Brain microvascular endothelial cell (primary cell): Measurements from ENCODE around the gene RPL26.
"Not testable (repeated sequence)": the region's sequence is repeated elsewhere in the genome, so short reads cannot be mapped to it uniquely, and the experiment has no call there.

Experiments used
- DNase-seq: peaks from one replicate; pipeline ENCODE4 v3.0.0-alpha.2; 2020
- H3K27ac ChIP-seq: fragments of 250-450 bp; sonication (Bioruptor Pico); 2 replicates; pipeline ENCODE4 v1.5.1; 2020; ENCODE audit warnings: mild to moderate bottlenecking, moderate library complexity
- H3K27me3 ChIP-seq: fragments of 250-450 bp; sonication (Bioruptor Pico); replicated peaks from 2 replicates; pipeline ENCODE4 v1.5.1; 2020; ENCODE audit warnings: mild to moderate bottlenecking
- H3K36me3 ChIP-seq: fragments of 250-450 bp; sonication (Bioruptor Pico); replicated peaks from 2 replicates; pipeline ENCODE4 v1.5.1; 2020; ENCODE audit warnings: mild to moderate bottlenecking
- H3K4me3 ChIP-seq: 2 replicates; pipeline ENCODE4 v1.5.1; 2011; ENCODE audit warnings: low read depth, mild to moderate bottlenecking, control low read depth, low read length, moderate library complexity
- in situ Hi-C: cut with HindIII; loops from 2 replicates; pipeline ENCODE4 v1.10.0; 2017; ENCODE audit warnings: low sequenced_read_pairs, low pct_ligation_motif_present
- TF ChIP-seq, protein P1 (sequence below): IDR thresholded peaks from 2 replicates; pipeline ENCODE4 v1.5.1; 2011; ENCODE audit warnings: low read depth, mild to moderate bottlenecking, moderate library complexity, low read length, control low read depth, inconsistent platforms; ENCODE audit errors: missing control alignments

The RPL26 gene

DNA sequence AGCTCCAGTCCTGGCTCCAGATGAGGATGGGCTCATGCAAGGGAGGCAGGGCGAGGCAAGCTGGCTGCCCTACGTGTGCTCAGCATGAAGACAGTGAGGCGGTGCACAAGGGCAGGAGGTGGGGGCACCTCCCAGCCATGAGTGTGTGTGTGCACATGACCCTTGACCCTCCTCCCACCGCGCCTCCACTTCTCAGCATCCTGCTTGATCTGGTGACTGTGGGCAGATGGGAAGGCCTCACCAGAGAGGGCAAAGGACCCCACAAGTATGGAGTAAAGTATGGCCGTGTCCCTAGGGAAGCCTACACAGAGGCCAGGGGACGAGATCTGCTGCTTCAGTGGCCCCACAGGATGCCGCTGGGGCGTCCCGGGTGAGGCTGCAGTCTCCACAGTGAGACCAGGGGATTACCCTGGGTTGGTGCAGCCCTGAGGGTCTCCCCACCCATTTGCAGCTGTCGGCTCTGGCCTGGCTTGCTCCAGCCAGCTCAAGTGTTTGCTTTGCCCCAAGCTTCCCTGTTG is 22.6 kb upstream of the RPL26 start:
- in situ Hi-C loops = no loop called here
- no peak overlapping the region for H3K27ac ChIP-seq
- H3K27me3 ChIP-seq = no peaks in the 10 kb centered on the region
- H3K36me3 ChIP-seq = no peaks in the 10 kb centered on the region
- no peak for DNase-seq
- TF ChIP-seq, protein P1, sequence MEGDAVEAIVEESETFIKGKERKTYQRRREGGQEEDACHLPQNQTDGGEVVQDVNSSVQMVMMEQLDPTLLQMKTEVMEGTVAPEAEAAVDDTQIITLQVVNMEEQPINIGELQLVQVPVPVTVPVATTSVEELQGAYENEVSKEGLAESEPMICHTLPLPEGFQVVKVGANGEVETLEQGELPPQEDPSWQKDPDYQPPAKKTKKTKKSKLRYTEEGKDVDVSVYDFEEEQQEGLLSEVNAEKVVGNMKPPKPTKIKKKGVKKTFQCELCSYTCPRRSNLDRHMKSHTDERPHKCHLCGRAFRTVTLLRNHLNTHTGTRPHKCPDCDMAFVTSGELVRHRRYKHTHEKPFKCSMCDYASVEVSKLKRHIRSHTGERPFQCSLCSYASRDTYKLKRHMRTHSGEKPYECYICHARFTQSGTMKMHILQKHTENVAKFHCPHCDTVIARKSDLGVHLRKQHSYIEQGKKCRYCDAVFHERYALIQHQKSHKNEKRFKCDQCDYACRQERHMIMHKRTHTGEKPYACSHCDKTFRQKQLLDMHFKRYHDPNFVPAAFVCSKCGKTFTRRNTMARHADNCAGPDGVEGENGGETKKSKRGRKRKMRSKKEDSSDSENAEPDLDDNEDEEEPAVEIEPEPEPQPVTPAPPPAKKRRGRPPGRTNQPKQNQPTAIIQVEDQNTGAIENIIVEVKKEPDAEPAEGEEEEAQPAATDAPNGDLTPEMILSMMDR = no peak
- no peak overlapping the region for H3K4me3 ChIP-seq

DNA sequence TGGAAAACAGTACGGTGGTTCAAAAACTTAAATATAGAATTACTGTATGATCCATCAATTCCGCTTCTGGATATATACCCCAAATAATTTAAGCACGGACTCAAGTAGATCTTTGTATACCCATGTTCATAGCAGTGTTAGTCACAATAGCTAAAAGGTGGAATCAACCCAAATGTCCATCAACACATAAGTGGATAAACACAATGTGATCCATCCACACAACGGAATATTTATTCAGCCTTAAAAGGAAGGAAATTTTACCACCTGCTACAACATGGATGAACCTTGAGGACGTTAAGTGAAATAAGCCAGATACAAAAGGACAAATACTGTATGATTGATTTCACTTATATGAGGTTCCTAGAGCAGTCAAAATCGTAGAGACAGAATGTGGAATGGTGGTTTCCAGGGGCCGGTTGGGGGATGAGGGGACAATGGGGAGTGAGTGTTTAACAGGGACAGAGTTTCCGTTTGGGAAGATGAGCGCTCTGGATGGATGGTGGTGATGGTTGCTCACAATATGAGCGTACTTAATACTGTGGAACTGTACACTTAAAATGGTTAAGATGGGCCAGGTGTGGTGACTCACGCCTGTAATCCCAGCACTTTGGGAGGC is 20.0 kb upstream of the RPL26 start:
- H3K36me3 ChIP-seq = no peaks in the 10 kb centered on the region
- in situ Hi-C loops = no loop called here
- TF ChIP-seq, protein P1 = no peak
- H3K27ac ChIP-seq = no peak overlapping the region
- DNase-seq = no peak
- H3K27me3 ChIP-seq = no peaks in the 10 kb centered on the region
- no peak overlapping the region for H3K4me3 ChIP-seq

DNA sequence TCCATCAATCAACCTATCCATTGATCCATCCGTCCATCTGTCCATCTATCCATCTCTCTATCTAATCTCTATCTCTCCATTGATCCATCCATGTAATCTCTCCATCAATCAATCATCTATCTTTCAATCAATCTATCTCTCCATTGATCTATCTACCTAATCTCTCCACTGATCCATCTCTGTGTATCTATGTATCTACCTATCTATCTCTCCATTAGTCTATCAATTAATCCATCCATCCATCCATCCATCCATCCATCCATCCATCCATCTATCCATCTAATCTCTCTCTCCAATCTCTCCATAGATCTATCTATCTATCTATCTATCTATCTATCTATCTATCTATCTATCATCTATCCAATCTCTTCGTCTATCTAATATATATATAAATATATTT is 18.1 kb upstream of the RPL26 start:
- no peaks in the 10 kb centered on the region for H3K27me3 ChIP-seq
- in situ Hi-C loops = no loop called here
- DNase-seq = no peak

DNA sequence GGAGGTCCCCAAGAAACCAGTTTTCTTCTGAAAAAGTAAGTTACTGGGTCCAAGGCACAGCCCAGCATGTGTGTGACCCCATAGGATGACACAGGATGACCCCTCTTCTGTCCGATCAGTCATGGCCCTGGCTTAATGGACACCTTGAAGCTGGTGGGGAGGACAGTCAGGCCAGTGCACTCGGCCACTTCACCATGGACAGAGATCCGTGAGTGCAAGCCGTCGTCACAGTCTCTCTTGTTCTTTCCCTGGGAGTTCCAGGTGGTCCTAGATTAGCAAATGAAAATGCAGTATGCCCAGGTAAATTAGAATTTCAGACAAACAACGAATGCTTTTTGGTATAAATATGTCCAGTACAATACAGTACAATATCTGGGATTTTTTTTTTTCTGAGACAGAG is 16.0 kb upstream of the RPL26 start:
- Histone ChIP-seq H3K27ac (no peak overlapping the region), H3K27me3 (no peaks in the 10 kb centered on the region), H3K36me3 (no peaks in the 10 kb centered on the region), H3K4me3 (no peak overlapping the region)
- TF ChIP-seq, protein P1 = no peak
- DNase-seq = no peak
- in situ Hi-C loops = no loop called here

More for the DNA sequence above, 18.1 kb upstream of the RPL26 start:
- Histone ChIP-seq H3K4me3 (no peak overlapping the region), H3K27ac (no peak overlapping the region), H3K36me3 (no peaks in the 10 kb centered on the region)
- TF ChIP-seq, protein P1 = no peak

DNA sequence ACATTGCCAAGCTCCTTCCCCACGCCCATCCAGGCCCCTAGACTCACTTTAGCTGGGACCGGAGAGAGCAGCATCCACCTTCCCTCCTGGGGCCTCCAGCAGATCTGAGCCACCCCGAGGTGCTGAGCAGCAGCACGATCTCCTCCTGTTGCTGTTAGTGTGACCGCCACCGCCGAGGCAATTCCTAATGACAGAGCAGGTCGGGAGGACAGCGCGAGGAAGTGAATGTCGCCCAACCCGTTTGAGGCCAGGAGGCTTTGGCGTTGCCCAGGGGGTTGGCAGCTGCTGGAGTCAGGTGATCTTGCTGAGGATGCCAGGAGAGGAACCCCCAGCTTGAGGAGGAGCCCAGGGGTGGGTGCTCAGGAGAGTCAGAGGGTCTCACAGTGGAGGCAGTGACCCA is 14.6 kb upstream of the RPL26 start, which contains the start of gene RNF222:
Gene RNF222, minus strand, starts transcription at position 192 of the 400 bp plus-strand sequence. CDS start 4,366 bp downstream, outside the sequence.
- Histone ChIP-seq H3K4me3 (no peak within 1 kb of the TSS), H3K27me3 (no peaks in the 10 kb centered on the region), H3K36me3 (no peaks in the 10 kb centered on the region), H3K27ac (no peak within 1 kb of the TSS)
- in situ Hi-C loops = no loop called here
- TF ChIP-seq, protein P1 = no peak
- DNase-seq = no peak

DNA sequence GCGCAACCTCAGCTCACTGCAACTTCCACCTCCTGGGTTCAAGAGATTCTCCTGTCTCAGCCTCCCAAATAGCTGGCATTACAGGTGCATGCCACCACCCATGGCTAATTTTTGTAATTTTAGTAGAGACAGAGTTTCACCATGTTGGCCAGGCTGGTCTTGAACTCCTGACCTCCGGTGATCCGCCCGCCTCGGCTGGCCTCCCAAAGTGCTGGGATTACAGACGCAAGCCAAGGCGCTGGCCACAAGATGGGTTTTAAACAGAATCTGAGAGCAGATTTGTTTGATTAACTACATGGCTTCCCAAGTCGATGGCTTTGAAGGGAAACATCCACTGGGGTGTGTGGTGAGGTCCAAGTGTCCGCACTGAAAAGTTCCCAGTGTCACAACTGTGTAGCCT is 11.5 kb upstream of the RPL26 start:
- in situ Hi-C loops, H3K36me3 ChIP-seq, H3K27me3 ChIP-seq, DNase-seq, H3K4me3 ChIP-seq, H3K27ac ChIP-seq: not testable (repeated sequence)
